ENCODE data around the gene FURIN.

DNA sequence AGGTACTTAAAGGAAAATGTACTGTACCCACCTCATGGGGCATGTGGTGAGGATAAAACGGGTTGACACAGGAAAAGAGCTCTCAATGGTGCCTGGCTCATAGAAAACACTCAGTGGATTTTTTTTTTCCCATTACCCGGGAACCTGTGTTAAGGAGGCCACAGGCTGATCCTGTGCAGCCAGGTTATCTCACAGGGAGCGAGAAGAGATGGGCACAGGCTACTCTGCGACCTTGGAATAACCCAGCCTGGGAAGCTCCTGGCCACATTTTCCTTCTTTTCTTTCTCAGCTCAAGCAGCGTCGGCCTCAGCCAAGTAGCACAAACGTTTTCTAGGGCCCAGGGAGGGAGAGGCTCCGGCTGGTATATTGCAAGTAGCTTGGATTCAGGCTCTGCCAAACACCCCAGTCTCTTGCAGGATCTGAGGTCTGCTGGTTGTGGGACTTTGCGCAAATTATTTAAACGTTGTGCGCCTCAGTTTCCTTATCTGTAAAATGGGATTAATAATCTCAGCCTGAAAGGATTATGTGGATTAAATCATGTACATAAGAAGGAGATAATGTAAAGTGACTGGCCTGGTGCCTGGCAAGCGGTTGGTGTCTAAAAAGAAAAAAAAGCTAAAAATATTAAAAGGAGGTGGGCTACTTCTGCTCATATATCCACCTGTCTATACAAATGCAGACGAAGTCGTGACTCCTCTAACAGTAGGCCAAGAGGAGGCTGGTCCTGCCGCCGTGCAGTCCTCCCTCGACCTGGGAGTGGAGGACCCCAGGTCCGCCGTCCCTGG, 2.2 kb downstream of the FURIN start:
- TF ChIP-seq POLR2AphosphoS5 (IDR thresholded peaks at IDR 0.05; ENCODE audit: insufficient read depth in 1 of 2, low read depth in 1 of 2) (no peak), CTCF (IDR thresholded peaks at IDR 0.05) (no peak)

Data from vagina (tissue), 2 donors.